NAMALWA (cell line): ENCODE measurements around the gene HS3ST3B1.
A peak's percentile ranks its signal among the peaks of the same experiment; 100 is the strongest.

Experiments used
- DNase-seq: peaks from one replicate; pipeline ENCODE4 v3.0.0-alpha.2; 2015; ENCODE audit warnings: low spot score

The HS3ST3B1 gene

GRCh38 chr17:14321476-14321949, 20.6 kb downstream of the HS3ST3B1 start:
- no peak for DNase-seq

DNA sequence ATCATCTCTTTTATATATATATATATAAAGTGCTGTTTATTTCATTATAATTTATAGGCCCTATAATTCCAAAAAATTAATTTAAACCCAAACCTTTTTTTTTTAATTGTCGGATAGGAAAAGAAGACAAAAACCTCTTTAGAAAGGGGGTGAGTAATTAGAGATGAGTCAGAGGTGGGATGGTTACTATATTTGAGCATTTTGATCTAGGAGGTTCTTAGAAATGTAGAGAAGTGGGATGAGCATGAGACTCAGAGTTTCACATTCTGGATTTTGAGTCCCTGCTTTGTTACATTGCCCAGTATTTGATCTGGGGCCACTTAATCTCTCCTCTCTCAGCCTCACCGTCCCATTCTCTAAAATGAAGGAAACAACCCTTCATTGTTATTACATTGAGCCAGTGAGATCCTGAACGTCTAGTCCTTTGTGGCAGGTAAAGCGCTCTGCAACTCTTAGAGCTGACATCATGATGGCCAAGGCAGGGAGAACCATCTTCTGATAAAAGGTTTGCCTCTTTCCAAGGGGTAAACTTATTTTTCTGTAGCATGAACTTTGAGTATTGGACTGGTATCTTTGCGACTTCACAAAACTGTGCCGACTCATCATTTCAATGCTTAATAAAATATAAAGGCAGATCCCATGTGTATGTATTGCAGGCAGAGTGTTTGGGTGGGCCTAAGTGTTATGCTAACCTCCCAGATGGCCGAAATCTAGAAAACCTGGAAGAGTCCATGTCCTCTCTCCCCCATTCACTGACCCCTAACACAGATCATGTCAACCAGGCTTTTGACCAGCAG, 21.3 kb downstream of the HS3ST3B1 start:
- DNase-seq = no peak

DNA sequence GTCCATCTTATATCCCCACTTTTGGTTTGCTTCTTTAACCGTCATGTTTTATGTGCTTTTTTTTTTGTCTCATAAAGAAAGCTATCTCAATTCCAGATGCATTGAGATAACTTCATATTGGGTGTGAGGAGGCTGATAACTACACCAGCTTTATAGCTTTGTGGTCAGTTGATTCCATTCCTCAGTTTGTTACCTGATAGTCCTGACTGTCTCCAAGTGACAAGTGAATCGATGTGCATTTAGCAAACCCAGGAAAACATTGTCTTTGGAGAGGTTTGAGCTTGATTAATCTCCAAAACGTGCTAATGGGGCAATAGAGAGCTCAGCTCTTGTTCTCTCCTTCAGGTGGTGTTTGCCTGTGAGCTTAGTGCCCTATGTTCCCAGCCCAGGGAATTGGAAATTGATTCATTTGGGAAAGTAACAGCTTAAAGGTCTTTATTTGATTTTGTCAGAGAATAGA, 22.7 kb downstream of the HS3ST3B1 start:
- no peak for DNase-seq

DNA sequence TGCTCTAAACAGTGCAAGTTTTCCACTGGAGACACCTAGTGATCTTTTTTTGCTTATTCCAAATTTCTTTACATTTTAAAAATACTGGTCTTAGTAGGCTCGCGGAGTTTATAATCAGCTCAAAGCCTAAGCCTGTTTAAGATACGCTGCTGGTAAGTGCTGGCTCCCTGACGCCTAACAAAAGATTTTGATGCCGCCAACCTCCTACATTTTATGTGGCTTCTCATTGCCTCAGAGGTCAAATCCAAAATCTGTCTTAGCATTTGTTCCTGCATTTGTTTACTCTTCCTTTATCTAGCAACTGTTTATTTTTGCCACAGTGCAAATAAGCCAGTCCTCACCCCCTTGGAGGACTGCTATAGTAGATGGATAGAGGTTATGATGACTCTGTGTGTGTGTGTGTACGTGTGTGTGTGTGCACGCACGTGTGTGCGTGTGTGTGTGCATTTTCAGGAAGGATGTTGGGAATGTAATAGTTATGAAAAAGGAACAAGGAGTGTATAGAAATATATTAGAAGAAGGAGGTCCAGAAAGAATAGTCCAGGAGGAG, 24.8 kb downstream of the HS3ST3B1 start:
- no peak for DNase-seq

- DNase-seq = no peak
Observed at GRCh38 chr17:14329900-14330491, 29.1 kb downstream of the HS3ST3B1 start.

DNA sequence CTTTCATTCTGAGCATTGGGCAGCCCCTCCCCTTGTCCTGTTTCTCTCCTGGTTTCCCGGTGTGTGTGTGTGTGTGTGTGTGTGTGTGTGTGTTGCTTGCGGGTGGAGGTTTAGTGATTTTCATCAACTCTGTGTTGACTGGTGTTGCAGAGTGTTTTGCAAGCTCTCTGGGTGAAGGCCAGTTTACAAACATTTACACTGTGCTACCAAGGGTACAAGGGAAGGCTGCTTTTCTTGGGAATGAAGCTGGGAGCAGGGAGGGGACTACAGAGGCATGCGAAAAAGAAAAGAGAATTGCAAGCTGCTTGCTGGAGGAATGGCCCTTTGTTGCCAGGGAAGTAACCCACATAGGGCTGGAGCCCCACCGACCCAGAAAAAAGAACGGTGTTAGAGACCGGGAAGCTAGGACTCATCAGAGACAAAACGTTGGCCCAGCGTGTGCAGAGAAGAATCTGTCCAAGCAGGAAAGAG, 29.6 kb downstream of the HS3ST3B1 start:
- DNase-seq = no peak

DNA sequence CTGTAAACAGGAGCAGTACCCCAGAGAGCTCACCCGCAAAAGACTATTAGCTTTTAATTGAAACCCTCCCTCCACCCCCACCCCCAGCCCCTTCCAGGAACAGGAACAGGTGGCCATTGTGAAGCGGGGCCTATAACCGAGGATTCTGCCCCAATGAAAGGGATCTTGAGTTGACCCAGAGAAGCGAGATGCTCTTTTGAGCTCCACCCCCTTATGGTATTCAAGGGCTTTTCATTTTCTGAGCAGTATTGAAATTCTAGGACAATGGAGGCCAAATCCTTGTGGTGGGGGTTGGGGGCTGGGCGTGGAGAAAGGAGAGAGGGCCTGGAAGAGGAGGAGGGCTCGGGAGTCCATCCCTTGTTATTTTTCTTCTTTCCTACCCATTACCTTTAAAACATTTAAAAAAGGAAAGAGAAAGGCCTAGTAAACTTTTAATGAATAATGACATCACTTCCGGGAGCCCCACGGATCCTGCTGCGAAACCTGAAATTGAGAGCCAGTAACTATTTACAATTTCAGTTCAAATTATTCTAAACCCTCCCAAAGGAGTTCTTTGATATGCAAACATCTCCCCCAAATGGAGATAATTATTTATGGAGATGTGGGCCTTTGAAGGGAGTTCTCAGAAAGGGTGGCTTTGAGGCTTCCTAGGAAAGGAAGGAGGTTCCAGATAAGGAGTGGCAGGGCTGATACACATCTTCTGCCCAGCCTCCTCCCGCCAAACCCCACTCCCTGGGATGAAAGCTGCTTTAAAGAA, 30.5 kb downstream of the HS3ST3B1 start:
- no peak for DNase-seq

GRCh38 chr17:14331982-14332298, 31.1 kb downstream of the HS3ST3B1 start:
- DNase-seq = no peak

GRCh38 chr17:14332331-14332730, 31.4 kb downstream of the HS3ST3B1 start:
- DNase-seq = no peak

GRCh38 chr17:14333506-14333905, 32.6 kb downstream of the HS3ST3B1 start:
- DNase-seq = no peak

DNA sequence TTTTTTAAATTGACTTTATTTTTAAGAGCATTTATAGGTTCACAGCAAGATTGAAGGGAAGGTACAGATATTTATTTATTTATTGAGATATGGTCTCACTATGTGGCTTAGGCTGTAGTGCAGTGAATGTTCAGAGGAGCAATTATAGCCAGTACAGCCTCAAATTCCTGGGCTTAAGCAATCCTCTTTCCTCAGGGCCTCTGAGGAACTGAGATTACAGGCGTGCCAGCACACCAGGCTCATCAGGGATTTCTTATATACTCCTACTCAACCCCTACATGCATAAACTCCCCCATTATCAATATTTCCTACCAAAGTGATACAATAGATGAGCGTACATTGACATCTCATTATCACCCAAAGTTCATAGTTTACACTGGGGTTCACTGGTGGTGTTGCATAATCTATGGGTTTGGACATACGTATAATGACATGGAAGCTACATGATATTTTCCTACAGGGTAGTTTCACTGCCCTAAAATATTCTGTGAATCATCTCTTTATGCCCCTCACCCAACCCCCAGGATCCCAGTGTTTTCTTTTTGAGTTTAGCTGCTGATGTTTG, 33.5 kb downstream of the HS3ST3B1 start:
- DNase-seq = no peak

GRCh38 chr17:14334919-14335318, 34.0 kb downstream of the HS3ST3B1 start:
- no peak for DNase-seq

DNA sequence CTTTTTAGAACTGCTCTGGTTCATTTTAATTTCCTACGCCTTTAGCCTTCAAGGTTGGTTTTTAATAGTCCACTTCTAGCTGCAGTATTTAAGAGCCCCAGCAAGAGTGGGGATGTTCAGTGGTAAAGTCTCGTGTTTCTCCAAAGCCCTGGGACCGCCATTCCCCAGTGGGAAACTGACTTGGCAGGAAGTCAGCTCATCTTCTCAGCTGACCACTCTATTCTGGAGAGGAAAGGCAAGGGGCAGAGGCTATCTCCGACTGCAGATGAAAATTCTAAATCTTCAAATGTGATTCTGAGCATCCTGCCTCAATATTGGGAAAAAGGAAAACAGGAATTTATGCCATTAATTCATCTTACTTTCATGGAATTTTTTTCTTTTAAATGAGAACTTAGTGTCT, 35.5 kb downstream of the HS3ST3B1 start:
- DNase-seq = no peak

GRCh38 chr17:14337596-14338079, 36.8 kb downstream of the HS3ST3B1 start:
- no peak for DNase-seq

- no peak for DNase-seq
Observed at GRCh38 chr17:14340857-14341754, 40.2 kb downstream of the HS3ST3B1 start.

GRCh38 chr17:14341866-14342265, 41.0 kb downstream of the HS3ST3B1 start:
- DNase-seq = no peak

DNA sequence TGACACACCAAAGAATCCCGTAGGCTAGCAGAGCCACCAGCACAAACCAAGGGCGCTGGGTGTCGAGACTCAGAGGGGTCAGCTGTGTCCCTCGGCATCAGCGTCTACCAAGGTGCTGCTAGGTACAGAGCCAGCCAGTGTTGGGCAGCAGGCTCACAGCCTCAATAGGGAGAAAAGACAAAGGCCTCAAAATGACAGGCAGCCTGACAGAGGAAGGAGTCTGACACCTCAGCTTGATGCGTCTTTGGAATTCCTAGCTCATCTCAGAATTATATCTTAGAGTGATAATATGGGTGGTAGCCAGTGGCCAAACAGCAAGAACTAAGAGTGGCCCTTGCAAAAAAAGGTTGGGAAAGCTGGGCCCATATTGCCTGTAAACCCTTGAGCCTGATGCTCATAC, 45.9 kb downstream of the HS3ST3B1 start:
- no peak for DNase-seq

- peak; percentile 1 for DNase-seq
Observed at GRCh38 chr17:14351493-14351892, 50.6 kb downstream of the HS3ST3B1 start.

DNA sequence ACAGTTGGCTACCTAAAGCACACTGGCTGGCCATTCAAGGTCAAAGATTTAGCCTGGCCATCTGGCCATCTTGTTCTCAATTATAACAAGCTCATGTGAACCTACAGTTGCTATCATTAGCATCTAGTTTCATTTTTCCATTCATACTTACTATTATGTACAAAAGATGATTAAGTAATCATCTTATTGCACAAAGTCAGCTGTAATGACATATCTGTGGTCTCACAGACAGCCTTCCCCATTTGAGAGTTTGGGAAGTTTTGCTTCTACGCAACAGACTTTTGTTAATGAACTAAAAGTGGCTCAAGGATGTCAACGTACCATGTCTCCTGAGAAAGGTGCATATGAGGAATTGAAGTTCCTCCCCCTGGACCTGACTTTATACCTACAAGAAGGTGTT, 51.3 kb downstream of the HS3ST3B1 start:
- no peak for DNase-seq

DNA sequence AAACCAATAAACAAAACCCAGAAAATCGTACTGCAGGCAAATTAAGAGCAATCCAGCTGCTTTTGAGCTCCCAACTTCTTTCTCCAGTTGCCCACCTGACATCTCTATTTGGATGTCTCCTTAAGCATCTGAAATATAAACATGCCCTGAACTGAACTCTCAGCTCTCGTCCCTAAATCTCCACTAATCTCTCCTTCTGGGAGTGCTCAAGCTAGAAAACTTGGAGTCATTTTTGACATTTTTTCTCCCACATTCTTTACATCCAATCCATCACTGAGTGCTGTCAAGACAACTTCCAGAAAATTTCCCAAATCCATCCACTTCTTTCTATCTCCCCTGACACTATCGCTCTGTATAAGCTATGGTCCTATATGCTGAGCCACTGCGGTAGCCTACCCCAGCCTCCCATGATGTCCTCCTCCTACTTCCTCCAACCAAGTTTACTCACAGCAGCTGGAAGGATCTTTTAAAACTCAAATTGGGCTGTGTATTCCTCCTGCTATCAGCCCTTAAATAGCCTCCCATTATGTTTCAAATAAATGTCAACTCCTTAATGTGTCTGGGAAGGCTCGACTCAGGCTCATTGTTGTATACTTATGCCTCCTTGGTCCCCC, 53.1 kb downstream of the HS3ST3B1 start:
- DNase-seq = no peak

DNA sequence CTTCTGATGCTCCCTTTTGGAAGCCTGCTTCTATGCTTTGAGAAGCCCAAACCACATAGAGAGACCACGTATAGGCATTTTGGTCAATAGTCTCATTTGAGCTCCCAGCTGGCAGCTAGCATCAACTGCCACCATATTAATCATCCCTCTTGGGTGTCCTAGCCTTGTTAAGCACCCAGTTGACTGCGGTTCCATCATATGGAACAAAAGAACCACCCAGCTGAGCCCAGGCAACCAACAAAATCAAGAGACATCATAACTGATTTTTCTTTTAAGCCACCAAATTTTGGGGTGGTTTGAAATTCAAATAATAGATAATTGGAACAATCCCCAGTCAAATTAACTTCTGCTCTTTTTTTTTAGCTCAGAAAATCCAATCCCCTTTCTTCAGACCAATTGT, 53.9 kb downstream of the HS3ST3B1 start:
- DNase-seq = no peak
